Left renal cortex interstitium (tissue), 4 donors: ENCODE measurements around the gene PLSCR3. TPM values are rescaled to one million over a fixed set of nuclear protein-coding genes. Genes with fewer than 3 reads are reported as not detected.

Source experiments
- DNase-seq, 4 donors: peaks; one replicate each; pipeline ENCODE4 v3.0.0-alpha.2; 2013; ENCODE audit warnings: low read depth in 4 of 4, low spot score in 2 of 4, missing footprints in 1 of 4
- polyA plus RNA-seq, 4 donors: library from polyadenylated mRNA; unstranded; fragments of 120-200 nt; gene quantifications; one replicate each; pipeline ENCODE4 v1.2.1, GENCODE V29; 2013; ENCODE audit not compliant: insufficient read length in 4 of 4

The PLSCR3 gene
- polyA plus RNA-seq, 4 donors = 27.8 to 51.2 (median 41.2) TPM

GRCh38 chr17:7407082-7407481 lies 12.8 kb upstream of the PLSCR3 start:
- no peak for DNase-seq

- DNase-seq = no peak
These were observed 12.0 kb upstream of the PLSCR3 start for GRCh38 chr17:7406235-7406825.

GRCh38 chr17:7405350-7406234 lies 11.3 kb upstream of the PLSCR3 start:
- DNase-seq = no peak

DNA sequence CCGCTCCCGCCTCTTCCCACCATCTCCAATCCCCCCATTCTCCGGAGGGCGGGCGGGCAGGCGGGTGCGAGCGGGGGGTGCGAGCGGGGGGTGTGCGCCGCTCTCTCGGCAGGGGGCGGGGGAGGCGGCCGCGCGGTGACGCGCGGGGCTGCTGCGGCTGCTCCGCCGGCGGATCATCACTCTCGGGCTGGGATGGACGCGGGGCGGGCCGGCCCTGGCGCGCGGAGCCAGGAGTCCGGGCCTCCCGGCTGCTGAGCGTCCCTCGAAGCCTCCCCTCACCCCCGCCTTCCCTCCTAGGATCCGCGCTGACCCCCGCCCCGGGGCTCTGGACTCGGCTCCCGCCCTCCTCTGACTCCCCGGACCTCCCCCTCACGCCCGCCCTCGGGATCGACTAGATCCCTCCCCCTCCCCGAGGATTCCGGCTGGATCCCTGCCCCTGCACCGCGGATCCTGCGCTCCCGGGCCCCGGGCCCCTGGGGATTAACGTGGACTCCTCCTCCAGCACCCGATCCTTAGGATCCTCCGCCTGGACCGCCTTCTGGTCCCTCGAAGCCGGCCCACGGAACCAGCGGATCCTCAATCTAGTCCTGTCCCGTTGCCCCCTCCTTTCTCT lies 10.5 kb upstream of the PLSCR3 start:
- DNase-seq = no peak

GRCh38 chr17:7403977-7404736 lies 9.8 kb upstream of the PLSCR3 start, which contains the start of gene TMEM256:
TSS of gene TMEM256 (minus strand) at chr17:7404097. CDS start at chr17:7404084, 13 bp downstream.
- DNase-seq = peak; percentile 95 to 99 (median 98)

DNA sequence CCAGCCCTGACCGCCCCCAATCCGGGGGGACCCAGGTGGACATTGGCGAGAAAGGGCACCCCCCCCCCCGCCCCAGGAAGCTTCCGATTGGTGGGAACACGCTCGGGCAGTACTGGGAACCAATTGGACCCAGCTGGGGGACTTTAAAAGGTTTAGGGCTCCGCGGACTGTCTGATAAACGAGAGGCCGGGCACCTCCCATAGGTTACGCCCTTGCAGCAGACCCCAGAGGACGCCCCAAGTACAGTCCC lies 9.3 kb upstream of the PLSCR3 start:
- no peak for DNase-seq

GRCh38 chr17:7403043-7403726 lies 8.9 kb upstream of the PLSCR3 start:
- no peak for DNase-seq

DNA sequence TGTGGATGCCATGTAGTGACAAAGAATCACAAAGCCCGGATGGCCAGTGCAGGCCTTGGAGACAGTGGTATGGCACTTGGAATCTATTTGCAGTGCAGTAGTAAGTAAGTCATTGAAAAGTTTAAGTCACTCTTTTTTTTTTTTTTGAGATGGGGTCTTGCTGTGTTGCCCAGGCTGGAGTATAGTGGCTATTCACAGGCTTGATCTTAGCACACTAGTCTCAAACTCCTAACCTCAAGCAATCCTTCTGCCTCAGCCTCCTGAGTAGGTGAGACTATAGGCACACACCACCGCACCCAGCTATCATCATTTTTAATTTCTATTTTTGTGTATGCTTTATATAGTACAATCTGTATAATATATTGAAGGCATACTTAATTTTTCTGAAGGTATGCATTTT lies 4.3 kb upstream of the PLSCR3 start:
- DNase-seq = no peak

DNA sequence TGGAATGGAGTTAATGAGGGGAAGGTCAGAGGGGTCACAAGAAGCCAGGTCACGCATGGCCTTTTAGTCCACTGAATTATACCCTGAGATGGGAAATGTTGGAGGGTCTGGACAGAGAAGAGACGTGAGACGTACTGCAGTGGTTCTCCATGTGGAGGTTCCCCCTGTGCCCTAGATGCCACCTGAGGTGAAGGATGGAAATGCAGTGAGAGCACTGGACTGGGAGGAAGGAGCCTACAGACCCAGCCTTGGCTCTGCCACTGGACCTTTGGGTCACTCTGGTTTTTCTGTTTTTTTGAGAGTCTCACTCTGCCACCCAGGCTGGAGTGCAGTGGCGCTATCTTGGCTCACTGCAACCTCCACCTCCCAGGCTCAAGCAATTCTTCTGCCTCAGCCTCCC lies 1.8 kb upstream of the PLSCR3 start:
- DNase-seq = no peak

DNA sequence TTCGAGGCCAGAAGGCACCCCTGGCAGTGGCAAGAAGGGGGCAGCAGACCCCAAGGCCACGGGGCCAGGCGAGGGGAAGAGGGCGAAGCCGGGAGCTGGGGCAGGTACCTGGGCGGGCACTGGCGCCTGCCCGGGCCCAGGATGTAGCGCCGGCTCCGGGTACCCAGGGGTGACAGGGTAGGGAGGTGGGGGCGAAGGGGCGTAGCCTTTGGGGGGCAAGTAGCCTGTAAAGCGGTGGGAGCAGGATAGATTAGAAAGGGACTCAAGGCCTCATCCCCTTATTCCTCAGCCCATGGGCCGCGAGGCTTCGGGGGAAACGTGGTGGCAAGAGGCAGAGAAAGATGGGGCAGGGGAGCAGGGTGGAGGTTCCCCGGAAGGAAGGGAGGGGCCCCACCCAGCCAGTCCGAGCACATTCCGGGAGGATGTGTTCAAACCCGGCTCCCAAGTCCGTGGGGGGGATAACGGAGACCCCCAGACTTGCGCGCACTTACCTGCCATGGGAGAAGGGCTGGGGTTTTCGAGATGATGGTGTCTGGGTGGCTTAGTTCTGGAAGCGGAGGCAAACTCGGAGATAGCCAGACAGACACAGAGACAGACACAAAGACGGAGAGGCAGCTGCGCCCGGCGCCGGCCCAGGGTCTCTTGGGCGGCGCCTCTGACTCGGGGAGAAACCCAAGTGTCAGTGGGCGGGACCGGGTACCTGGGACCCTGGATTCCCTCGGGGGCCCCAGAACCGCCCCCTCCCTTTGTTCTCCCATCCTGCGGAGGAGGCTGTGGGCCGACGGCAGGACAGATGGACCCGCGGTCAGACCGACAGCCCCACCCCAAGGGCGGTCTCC lies 493 bp downstream of the PLSCR3 start:
- no peak for DNase-seq

DNA sequence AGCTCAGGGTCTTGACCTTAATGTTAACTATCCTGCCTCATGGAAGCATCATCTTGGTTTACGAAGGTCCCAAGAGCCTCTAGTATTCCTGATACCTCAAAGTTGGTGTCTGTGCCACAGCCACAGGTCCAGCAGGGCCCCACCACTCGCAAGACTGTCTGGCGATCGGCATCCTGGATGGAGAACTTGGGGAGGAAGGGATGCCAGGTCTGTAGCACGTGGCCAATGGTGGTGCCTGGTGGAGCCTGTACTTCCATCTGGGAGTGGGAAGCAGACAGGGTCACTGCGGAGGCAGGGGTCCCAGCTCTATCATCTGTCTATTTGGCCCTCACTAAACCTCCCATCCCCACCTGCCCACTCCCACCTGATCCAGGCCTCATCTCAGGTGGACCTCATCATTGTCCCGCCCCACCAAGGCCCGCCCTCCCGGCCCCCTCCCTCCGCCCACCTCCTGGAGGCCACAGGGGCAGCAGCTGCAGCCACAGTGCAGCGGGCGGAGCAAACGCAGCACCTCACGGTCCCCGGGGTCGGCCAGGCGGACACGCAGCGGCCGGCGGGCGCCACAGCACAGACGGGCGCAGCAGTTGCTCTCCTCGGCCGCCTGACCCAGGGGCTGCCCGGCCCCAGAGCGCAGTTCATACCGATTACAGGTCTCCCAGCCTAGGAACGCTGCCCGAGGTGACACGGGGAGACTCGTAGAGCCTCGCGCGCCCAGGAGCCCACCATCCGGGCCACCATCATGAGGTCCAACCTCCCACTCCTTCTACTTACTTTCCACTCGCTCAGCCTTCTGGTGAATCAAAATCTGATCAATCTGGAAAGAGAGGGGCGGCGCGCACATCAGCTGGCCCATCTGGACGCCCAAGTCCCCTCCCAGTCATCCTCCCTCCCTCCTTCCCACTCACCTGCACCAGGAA lies 1.4 kb downstream of the PLSCR3 start:
- no peak for DNase-seq

GRCh38 chr17:7391307-7391706 lies 3.0 kb downstream of the PLSCR3 start:
- no peak for DNase-seq

DNA sequence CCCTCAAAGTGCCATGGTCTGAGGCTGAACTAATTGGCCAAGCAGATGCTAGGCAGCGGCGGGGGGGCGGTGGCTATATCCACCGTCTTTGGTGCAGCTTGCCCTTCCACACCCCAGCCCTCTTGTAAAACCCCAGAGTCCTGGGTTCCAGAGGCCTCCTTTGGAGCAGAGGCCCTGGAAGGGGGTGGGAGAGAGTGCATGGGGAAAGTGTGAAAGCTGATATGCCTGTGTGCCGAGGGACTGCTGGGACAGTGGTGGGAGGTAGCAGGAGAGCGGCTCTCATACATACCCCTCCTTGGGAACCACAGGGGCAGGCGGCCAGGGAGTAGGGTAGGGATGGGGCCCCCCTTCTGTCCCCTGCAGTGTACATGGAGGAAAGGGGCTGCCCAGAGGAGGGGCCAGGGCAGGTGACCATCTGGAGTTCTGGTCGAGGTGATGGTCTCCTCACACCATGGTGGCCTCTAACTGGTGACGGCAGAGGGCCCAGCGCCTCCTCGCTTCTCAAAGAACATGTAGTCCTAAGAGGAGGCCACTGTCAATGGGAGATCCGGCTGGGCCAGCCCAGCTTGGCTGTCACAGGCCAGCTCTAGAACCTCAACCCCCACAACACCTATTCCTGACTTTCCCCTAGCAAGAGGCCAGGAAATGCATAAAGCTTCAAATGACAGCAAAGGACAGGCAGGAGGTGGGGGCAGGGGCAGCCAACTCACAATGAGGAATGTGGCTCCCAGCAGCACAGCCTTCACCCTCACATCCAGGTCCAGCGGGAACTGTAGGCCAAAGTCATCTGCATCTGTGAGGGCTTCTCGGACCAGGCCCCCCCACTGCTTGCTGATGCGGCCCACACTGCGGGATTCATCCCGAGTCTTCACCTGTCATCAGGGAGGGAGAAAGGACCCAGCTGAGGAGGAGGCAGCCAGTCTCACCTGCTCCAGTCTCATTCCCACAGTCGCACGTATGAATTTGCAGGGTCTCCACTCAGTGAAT lies 4.1 kb downstream of the PLSCR3 start:
- DNase-seq = no peak

DNA sequence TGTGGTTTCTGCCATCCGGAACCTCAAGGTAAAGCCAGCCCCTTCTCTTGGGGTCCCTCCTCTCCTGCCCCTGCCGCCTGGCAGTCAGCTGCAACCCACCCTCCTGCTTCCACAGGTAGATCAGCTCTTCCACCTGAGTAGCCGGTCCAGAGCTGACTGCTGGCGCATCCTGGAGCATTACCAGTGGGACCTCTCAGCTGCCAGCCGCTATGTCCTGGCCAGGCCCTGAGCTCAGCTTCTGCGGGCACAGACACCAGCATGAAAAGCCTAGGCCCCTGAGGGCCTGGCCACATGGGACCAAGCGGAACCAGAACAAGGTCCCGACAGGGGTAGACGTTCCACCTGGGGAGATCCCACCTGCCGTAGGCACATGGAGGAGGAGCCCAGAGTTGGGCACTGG lies 5.5 kb downstream of the PLSCR3 start:
- DNase-seq = no peak

DNA sequence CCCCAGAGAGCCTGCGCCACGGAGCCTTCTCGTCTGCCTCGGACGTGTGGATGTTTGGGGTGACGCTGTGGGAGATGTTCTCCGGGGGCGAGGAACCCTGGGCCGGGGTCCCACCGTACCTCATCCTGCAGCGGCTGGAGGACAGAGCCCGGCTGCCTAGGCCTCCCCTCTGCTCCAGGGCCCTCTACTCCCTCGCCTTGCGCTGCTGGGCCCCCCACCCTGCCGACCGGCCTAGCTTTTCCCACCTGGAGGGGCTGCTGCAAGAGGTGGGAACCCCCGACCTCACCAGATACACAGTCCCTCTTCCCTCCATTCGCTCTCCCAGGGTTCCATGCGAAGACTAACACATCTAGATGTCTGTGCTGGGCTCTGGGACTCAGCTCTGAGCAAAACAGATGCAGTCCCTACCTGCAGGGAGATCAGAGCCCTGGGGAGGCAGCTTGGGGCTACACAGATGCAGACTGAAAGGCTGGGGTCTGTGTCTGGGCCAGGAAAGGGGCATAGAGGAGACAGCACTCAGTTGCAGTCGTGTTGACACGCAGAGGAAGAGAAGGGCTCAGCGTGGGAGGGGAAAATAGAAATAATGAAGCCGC lies 9.7 kb downstream of the PLSCR3 start:
- DNase-seq = no peak

DNA sequence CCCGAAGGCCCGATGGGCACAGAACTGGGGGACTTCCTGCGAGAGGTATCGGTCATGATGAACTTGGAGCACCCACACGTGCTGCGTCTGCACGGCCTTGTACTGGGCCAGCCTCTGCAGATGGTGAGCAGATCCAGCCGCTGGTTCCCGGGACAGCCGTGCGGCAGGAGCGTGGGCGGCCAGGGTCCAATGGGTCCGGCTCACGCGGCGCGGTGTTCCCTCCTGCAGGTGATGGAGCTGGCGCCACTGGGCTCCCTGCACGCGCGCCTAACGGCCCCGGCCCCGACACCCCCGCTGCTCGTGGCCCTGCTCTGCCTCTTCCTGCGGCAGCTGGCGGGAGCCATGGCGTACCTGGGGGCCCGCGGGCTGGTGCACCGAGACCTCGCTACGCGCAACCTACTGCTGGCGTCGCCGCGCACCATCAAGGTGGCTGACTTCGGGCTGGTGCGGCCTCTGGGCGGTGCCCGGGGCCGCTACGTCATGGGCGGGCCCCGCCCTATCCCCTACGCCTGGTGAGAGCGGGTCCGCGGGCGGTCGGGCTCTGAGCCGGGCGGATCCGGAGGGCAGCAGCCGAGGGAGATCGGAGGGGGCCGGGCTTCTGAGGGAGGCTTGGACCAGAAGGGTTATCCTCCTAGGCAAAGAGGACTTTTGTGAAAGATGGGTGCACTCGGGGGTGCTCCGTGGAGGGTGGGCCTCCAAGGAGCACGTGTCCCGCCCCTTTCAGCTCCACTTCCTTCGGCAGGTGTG lies 10.4 kb downstream of the PLSCR3 start:
- no peak for DNase-seq

DNA sequence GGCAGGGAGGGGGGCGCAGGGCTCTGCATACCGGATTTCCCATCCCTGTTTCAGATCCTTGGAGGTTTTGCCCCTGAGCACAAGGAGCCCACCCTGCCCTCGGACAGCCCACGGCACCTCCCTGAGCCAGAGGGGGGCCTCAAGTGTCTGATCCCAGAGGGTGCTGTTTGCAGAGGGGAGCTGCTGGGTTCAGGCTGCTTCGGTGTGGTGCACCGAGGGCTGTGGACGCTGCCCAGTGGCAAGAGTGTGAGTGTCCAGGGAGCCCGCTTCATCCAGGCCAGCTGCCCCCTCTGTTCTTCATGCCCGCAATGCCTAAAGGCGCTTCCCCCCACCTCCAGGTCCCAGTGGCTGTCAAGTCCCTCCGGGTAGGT lies 11.0 kb downstream of the PLSCR3 start:
- DNase-seq = no peak
